Brain microvascular endothelial cell (primary cell): ENCODE measurements around the gene KIF18B.
"Not testable (repeated sequence)": the region's sequence is repeated elsewhere in the genome, so short reads cannot be mapped to it uniquely, and the experiment has no call there.

ENCODE experiments used
- DNase-seq: peaks from one replicate; pipeline ENCODE4 v3.0.0-alpha.2; 2020
- H3K27ac ChIP-seq: fragments of 250-450 bp; sonication (Bioruptor Pico); 2 replicates; pipeline ENCODE4 v1.5.1; 2020; ENCODE audit warnings: mild to moderate bottlenecking, moderate library complexity
- H3K27me3 ChIP-seq: fragments of 250-450 bp; sonication (Bioruptor Pico); replicated peaks from 2 replicates; pipeline ENCODE4 v1.5.1; 2020; ENCODE audit warnings: mild to moderate bottlenecking
- H3K36me3 ChIP-seq: fragments of 250-450 bp; sonication (Bioruptor Pico); replicated peaks from 2 replicates; pipeline ENCODE4 v1.5.1; 2020; ENCODE audit warnings: mild to moderate bottlenecking
- H3K4me3 ChIP-seq: 2 replicates; pipeline ENCODE4 v1.5.1; 2011; ENCODE audit warnings: low read depth, mild to moderate bottlenecking, control low read depth, low read length, moderate library complexity
- CTCF ChIP-seq: IDR thresholded peaks from 2 replicates; pipeline ENCODE4 v1.5.1; 2011; ENCODE audit warnings: low read depth, mild to moderate bottlenecking, moderate library complexity, low read length, control low read depth, inconsistent platforms; ENCODE audit errors: missing control alignments
- in situ Hi-C: cut with HindIII; loops from 2 replicates; pipeline ENCODE4 v1.10.0; 2017; ENCODE audit warnings: low sequenced_read_pairs, low pct_ligation_motif_present

Gene KIF18B

DNA sequence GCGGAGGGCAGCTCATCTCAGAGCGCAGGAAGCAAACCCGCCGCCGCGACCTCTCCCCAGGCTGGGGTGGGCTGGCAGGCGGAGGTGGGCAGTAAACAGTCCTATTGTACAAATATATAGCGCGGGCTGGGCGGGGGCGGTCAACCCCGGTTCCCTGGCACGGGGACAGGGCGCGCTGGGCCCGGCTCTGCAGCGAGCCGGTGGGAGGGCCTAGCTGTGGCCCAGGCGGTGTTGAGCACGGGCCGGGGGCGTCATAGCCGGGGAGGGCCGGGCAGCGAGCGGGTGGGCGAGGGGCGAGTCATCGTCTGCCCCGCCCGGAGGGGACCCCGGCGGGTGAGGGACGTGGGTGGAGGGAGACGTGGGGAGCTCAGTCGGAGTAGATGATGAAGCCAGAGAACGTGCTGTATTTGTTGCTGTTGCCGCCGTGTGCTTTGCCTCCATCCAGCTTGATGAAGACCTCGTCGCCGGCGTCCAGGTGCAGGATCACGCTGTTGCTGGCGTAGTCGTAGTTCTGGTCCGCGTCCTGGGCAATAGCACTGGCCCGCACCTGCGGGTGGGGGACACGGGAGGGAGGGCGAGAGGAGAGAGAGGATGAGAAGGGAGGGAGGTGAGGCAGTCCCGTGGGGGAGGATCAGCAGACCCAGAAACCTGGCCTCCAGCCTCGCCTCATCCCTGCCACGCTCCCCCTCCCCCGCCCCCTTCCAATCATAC lies 12.4 kb upstream of the KIF18B start:
- Histone ChIP-seq H3K27me3 (peaks cover 5% of the 10 kb centered on the region), H3K27ac (no peak overlapping the region)
- in situ Hi-C loops, result no loop called here

GRCh38 chr17:44956998-44957981 lies 9.7 kb upstream of the KIF18B start:
- in situ Hi-C loops, result no loop called here
- TF ChIP-seq CTCF, result no peak
- Histone ChIP-seq H3K27me3 (peaks cover 5% of the 10 kb centered on the region), H3K27ac (no peak overlapping the region), H3K4me3 (no peak overlapping the region), H3K36me3 (no peaks in the 10 kb centered on the region)
- DNase-seq, result no peak

More for the DNA sequence above, 12.4 kb upstream of the KIF18B start:
- H3K4me3 ChIP-seq, result peak overlapping the region; percentile 26
- no peaks in the 10 kb centered on the region for H3K36me3 ChIP-seq
- no peak for TF ChIP-seq CTCF
- DNase-seq, result no peak

DNA sequence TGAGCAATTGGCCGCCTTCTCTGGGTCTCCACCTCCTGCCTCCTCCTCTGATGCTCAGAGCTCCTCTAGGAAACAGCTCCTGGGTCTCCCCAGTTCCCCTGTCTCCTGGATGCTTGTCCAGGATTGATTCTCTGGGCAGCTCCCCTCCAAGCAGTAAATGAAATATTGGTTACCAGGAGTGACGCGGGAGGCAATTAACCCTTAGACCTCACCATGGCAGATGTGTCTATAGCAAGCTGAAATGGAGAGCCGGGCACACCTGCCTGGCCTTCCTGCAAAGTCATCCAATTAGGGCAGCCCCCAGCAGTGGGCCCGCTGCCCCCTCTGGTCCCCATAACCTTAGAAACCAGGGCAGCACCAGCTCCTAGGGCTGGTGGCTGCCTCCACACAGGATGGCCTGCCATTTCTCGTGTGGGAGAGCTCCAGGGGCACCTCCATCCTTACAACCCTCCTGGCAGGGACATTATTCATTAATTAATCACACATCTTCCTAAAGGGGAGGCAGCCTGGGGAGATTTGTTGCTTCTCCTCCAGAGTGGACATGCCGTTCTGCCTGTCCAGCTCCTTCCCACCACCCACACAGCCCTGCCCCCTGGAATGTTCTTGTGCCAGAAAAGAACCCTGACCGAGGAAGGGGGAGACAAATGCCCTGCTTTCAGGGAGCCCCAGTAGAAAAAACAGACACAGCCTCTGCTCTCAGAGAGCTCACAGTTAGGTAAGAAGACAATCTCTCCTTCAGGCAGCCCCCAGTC lies 8.3 kb upstream of the KIF18B start:
- Histone ChIP-seq H3K27me3 (peaks cover 5% of the 10 kb centered on the region), H3K4me3 (no peak overlapping the region), H3K36me3 (no peaks in the 10 kb centered on the region), H3K27ac (no peak overlapping the region)
- no peak for DNase-seq
- no peak for TF ChIP-seq CTCF
- in situ Hi-C loops, result no loop called here

DNA sequence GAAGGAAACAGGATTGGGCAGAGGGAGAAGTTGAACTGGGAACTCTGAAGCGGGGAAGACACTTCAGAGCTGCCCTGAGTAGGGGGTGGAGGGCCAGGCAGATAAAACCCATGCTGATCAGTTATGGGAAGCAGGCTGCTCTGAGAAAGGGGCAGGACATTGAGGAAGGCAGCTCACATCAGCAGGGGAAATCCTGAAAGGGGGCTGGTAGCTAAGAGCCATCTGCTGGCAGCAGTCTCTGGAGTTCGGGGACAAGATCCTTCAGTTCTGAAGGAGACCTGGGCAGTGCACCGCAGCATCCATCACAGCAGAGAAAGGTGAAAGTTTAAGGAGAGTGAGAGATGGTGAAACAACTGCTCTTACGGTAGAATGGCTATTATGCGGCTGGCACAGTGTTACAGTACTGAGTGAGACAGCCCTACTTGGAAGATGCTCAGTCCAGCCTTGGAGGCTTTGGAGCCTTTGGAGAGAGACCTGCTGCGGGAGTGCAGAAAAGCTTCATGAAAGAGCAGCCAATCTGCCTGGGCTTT lies 5.4 kb upstream of the KIF18B start:
- DNase-seq, result no peak
- in situ Hi-C loops, result no loop called here
- TF ChIP-seq CTCF, result peak; percentile 2
- Histone ChIP-seq H3K27me3 (no peaks in the 10 kb centered on the region), H3K4me3 (no peak overlapping the region), H3K27ac (no peak overlapping the region), H3K36me3 (no peaks in the 10 kb centered on the region)

DNA sequence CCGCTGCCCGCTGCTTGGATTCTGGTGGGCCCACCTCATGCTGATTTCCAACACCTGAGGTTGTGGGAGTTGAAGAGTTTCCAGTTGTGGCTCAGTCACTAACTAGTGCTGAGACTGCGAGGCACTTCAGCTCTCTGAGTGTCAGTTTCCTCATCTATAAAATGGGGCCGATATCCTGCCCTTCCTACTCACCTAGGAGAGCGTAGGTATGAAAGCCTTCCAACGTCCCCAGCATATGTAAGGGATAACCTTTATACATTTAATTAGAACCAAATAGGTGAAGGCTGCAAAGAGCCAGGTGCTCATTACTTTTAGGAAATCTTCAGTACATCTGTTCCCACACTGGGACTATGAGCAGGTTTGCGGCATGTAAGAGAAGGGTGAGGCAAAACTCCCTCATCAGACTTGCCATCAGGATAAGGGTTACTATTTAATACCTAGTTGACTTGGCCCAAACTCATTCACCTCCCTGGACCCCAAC lies 782 bp upstream of the KIF18B start:
- no peak overlapping the region for H3K27ac ChIP-seq
- in situ Hi-C loops, result no loop called here
- H3K4me3 ChIP-seq, result peak overlapping the region; percentile 93
- H3K27me3 ChIP-seq, result no peaks in the 10 kb centered on the region
- no peak for TF ChIP-seq CTCF
- DNase-seq, result no peak
- no peaks in the 10 kb centered on the region for H3K36me3 ChIP-seq

DNA sequence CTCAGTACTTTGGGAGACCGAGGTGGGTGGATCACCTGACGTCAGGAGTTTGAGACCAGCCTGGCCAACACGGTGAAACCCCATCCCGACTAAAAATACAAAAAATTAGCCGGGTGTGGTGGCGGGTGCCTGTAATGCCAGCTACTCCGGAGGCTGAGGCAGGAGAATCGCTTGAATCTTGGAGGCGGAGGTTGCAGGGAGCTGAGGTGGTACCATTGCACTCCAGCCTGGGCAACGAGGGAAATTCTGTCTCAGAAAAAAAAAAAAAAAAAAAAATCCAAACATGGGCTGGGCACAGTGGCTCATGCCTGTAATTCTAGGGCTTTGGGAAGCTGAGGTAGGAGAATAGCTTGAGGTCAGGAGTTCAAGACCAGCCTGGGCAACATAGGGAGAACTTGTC lies 1.9 kb downstream of the KIF18B start:
- H3K36me3 ChIP-seq, H3K4me3 ChIP-seq, in situ Hi-C loops, H3K27me3 ChIP-seq, DNase-seq, H3K27ac ChIP-seq: not testable (repeated sequence)
